K562 (cell line): ENCODE measurements around the gene SAMD14. TPM values are rescaled to one million over a fixed set of nuclear protein-coding genes. Genes with fewer than 3 reads are reported as not detected.

ENCODE experiments used
- ATAC-seq: fragments of 200-7000 bp; cut with Tn5 transposase; 3 replicates; pipeline ENCODE4 v1.9.1; 2020; ENCODE audit warnings: moderate library complexity
- BruUV-seq: library from RNA; stranded (reverse); fragments of 400-500 nt; replicated peaks from 2 replicates; lab custom pipeline; 2021; lab: Mats Ljungman, UMichigan
- CTCF ChIA-PET: fragments of 300-600 bp; formaldehyde crosslinking; extraction: SDS; loops from one replicate; lab custom pipeline; 2021; ENCODE audit warnings: low intra/inter-chr PET ratio; lab: Yijun Ruan, JAX
- POLR2A ChIA-PET: fragments of 300-600, 350-650 bp; sonication (Branson Sonifier 250); formaldehyde crosslinking; extraction: SDS; loops from one replicate; lab custom pipeline; 2021; ENCODE audit warnings: antibody characterized with exemption, inconsistent platforms; lab: Yijun Ruan, JAX
- DNase-seq, 4 experiments: peaks; one replicate each; pipeline versions ENCODE4 v3.0.0 to v3.0.0-alpha.2; 2011 to 2018; ENCODE audit warnings: low spot score in 3 of 4, mixed read lengths in 3 of 4; ENCODE audit errors: extremely low read depth in 1 of 4
- FAIRE-seq: peaks from 2 replicates; lab custom pipeline; 2011; peaks lifted over from hg19 to GRCh38; lab: Jason Lieb, UNC
- H2AFZ ChIP-seq: 2 replicates; pipeline ENCODE4 v1.6.0; 2011; ENCODE audit warnings: low read depth, low read length, control low read depth, inconsistent platforms
- H3K27ac ChIP-seq: fragments of 200-600 bp; 3 replicates; pipeline ENCODE4 v1.8.0; 2011; ENCODE audit warnings: low read depth, mild to moderate bottlenecking, control low read depth, inconsistent platforms, low read length, moderate library complexity, mixed read lengths; ENCODE audit errors: extremely low read depth
- H3K27me3 ChIP-seq, 2 experiments: fragments of 300-600 bp in 1 of 2; 2 replicates in 1 of 2; 3 replicates in 1 of 2; pipeline versions ENCODE4 v1.6.0 to v1.8.0; 2011; ENCODE audit warnings: inconsistent platforms in 2 of 2, low read length in 2 of 2, mild to moderate bottlenecking in 1 of 2, mixed read lengths in 1 of 2, moderate library complexity in 1 of 2; ENCODE audit not compliant: control insufficient read depth in 2 of 2, insufficient read depth in 2 of 2
- H3K36me3 ChIP-seq: fragments of 300-600 bp; 3 replicates; pipeline ENCODE4 v1.8.0; 2011; ENCODE audit warnings: mild to moderate bottlenecking, low read length, inconsistent platforms; ENCODE audit not compliant: control insufficient read depth, insufficient read depth
- H3K4me1 ChIP-seq, 2 experiments: fragments of 200-600 bp in 1 of 2; replicated peaks in 1 of 2; 2 replicates in 1 of 2; 3 replicates in 1 of 2; pipeline versions ENCODE4 v1.5.1 to v1.8.0; 2011; ENCODE audit warnings: inconsistent platforms in 2 of 2, low read length in 2 of 2, mild to moderate bottlenecking in 1 of 2, mixed read lengths in 1 of 2, moderate library complexity in 1 of 2; ENCODE audit not compliant: control insufficient read depth in 2 of 2, insufficient read depth in 2 of 2
- H3K4me2 ChIP-seq: 2 replicates; pipeline ENCODE4 v1.6.1; 2011; ENCODE audit warnings: low read length, control low read depth, inconsistent platforms, mixed read lengths; ENCODE audit not compliant: insufficient read depth
- H3K4me3 ChIP-seq: fragments of 200-600 bp; sonication (generic), shearing (Covaris generic); 2 replicates; pipeline ENCODE4 v1.5.1; 2016; ENCODE audit warnings: control low read depth, inconsistent platforms
- H3K79me2 ChIP-seq: fragments of 200-600 bp; 3 replicates; pipeline ENCODE4 v1.8.0; 2011; ENCODE audit warnings: low read length, inconsistent platforms; ENCODE audit not compliant: control insufficient read depth, insufficient read depth
- H3K9ac ChIP-seq, 2 experiments: 2 replicates each; pipeline versions ENCODE4 v1.6.0 to v1.6.1; 2011; ENCODE audit warnings: low read depth in 2 of 2, low read length in 2 of 2, control low read depth in 1 of 2, inconsistent platforms in 1 of 2, mild to moderate bottlenecking in 1 of 2, mixed read lengths in 1 of 2; ENCODE audit not compliant: insufficient read depth in 1 of 2
- H3K9me1 ChIP-seq: one replicate; pipeline ENCODE4 v1.6.0; 2011; ENCODE audit warnings: inconsistent platforms, mild to moderate bottlenecking, low read length, moderate library complexity; ENCODE audit not compliant: control insufficient read depth, insufficient read depth
- H3K9me3 ChIP-seq: replicated peaks from 2 replicates; pipeline ENCODE4 v1.5.1; 2011; ENCODE audit warnings: low read depth, low read length, inconsistent platforms; ENCODE audit not compliant: control insufficient read depth, insufficient read depth
- H4K20me1 ChIP-seq: replicated peaks from 2 replicates; pipeline ENCODE4 v1.6.1; 2011; ENCODE audit warnings: low read length, inconsistent platforms, mixed read lengths; ENCODE audit not compliant: control insufficient read depth, insufficient read depth
- IFI16 ChIP-seq: fragments of 250-450 bp; sonication (Bioruptor Pico); IDR thresholded peaks from 2 replicates; pipeline ENCODE4 v2.1.2; 2022; ENCODE audit warnings: mild to moderate bottlenecking, inconsistent platforms
- KDM1A ChIP-seq, 2 experiments: fragments of 450-650 bp; IDR thresholded peaks; 2 replicates each; pipeline ENCODE4 v1.6.1; 2016; ENCODE audit warnings: mild to moderate bottlenecking in 2 of 2
- MEF2D ChIP-seq: conservative IDR thresholded peaks from 2 replicates; pipeline ENCODE4 v1.6.1; 2016; ENCODE audit warnings: low read depth, missing genetic modification characterization, missing compliant biosample characterization
- NCOR1 ChIP-seq: fragments of 450-650 bp; IDR thresholded peaks from 2 replicates; pipeline ENCODE4 v1.6.1; 2016; ENCODE audit warnings: mild to moderate bottlenecking, moderate library complexity
- NUFIP1 ChIP-seq: fragments of 450-650 bp; IDR thresholded peaks from 2 replicates; pipeline ENCODE4 v1.6.1; 2018; ENCODE audit not compliant: partially characterized antibody
- PHF8 ChIP-seq: fragments of 200-600 bp; sonication (generic); IDR thresholded peaks from 2 replicates; pipeline ENCODE4 v1.6.1; 2012; ENCODE audit warnings: mixed run types, mild to moderate bottlenecking, inconsistent platforms, low read length, moderate library complexity, borderline replicate concordance
- SIX5 ChIP-seq, 2 experiments: IDR thresholded peaks; 2 replicates each; pipeline ENCODE4 v1.6.1; 2011; ENCODE audit warnings: low read length in 2 of 2, borderline replicate concordance in 1 of 2, low read depth in 1 of 2, mild to moderate bottlenecking in 1 of 2, moderate library complexity in 1 of 2; ENCODE audit not compliant: insufficient read depth in 1 of 2
- SMAD3 ChIP-seq: fragments of 450-650 bp; formaldehyde crosslinking; conservative IDR thresholded peaks from 2 replicates; pipeline ENCODE4 v1.4.0; 2020; ENCODE audit warnings: mild to moderate bottlenecking
- SRSF1 ChIP-seq: fragments of 200-400 bp; formaldehyde crosslinking; IDR thresholded peaks from 2 replicates; pipeline ENCODE4 v1.6.1; 2017; ENCODE audit warnings: mild to moderate bottlenecking, low read depth, low read length, moderate library complexity
- ZNF184 ChIP-seq: sonication (generic); formaldehyde crosslinking; IDR thresholded peaks from 2 replicates; pipeline ENCODE4 v1.5.0; 2020; ENCODE audit warnings: missing genetic modification reagents
- WGBS: fragments of 100-300 bp; shearing (Covaris generic); methylation state at CpG from one replicate; pipeline ENCODE4 v1.1.6; 2016; ENCODE audit warnings: low coverage, mixed read lengths; ENCODE audit not compliant: insufficient coverage; ENCODE audit errors: missing lambda C conversion rate; 5-methylcytosine and 5-hydroxymethylcytosine counted together
- in situ Hi-C: fragments of 300-500 bp; cut with MboI; formaldehyde crosslinking; loops from 4 replicates; pipeline ENCODE4 v1.15.0; 2018; ENCODE audit warnings: inconsistent platforms, mixed read lengths
- intact Hi-C: fragments of 100-400 bp; cut with micrococcal nuclease; formaldehyde crosslinking; loops from 2 replicates; pipeline ENCODE4 v1.14.2; 2022
- polyA plus RNA-seq, 8 experiments: library from polyadenylated mRNA; depleted of rRNA in 4 of 8; stranded (reverse) in 5 of 8; unstranded in 3 of 8; fragments of >200 nt; fragmentation: Nextera tagmentation in 2 of 8; fragmentation: Illumina TruSeq in 1 of 8; extraction: Ambion mirVana in 2 of 8; extraction: Trizol in 1 of 8; gene quantifications; 2 replicates each; pipeline versions ENCODE4 v1.2.1 to v1.2.3, GENCODE V29; 2011 to 2014; ENCODE audit warnings: inconsistent platforms in 1 of 8, missing spikeins in 1 of 8
- total RNA-seq, 7 experiments: library from RNA; depleted of rRNA in 6 of 7; stranded (reverse); fragments of >200 nt in 6 of 7; fragmentation: Illumina TruSeq in 2 of 7; extraction: Trizol in 2 of 7; gene quantifications; 2 replicates each; pipeline versions ENCODE4 v1.2.1 to v1.2.3, GENCODE V29; 2011 to 2021; ENCODE audit warnings: low replicate concordance in 1 of 7
- TF ChIP-seq, protein P1 (sequence below): IDR thresholded peaks from 3 replicates; pipeline ENCODE4 v1.6.1; 2011; ENCODE audit warnings: borderline replicate concordance, mild to moderate bottlenecking; ENCODE audit not compliant: insufficient read length, insufficient read depth
- TF ChIP-seq, protein P2 (sequence below), 2 experiments: fragments of 450-650 bp; IDR thresholded peaks; 2 replicates each; pipeline ENCODE4 v1.6.1; 2016; ENCODE audit warnings: mild to moderate bottlenecking in 2 of 2, borderline replicate concordance in 1 of 2, low read depth in 1 of 2, moderate library complexity in 1 of 2

The SAMD14 gene
- total and polyA plus RNA-seq, 9 of the 15 experiments (the other 6 are each of a cell fraction or from before 2014, with no cell fraction given) = 0.04 to 0.07 TPM; not detected in 7

DNA sequence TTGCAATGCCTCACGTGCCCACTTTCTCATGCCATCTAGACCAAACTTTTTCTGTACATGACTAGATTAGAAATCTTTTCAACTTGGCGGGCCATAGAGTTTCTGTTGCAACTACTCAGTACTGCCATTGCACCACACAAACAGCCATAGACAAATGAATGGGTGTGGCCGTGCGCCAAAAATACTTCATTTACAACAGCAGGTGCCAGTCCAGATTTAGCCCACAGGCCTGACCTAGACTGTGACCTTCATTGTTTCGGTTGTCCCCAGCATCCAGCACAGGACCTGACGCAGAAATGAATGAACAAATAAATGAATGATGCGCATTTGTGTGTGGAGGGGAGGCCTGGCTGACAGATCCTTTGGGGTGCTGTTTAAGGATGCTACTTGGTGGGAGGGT lies 49.1 kb downstream of the SAMD14 start:
- ATAC-seq = no peak
- Histone ChIP-seq H3K4me1 (peaks cover 0 to 18% of the 10 kb centered on the region in 2 experiments; a peak in 1 of 5 replicates), H2AFZ (no peak overlapping the region), H3K9me1 (no peaks in the 10 kb centered on the region), H3K36me3 (no peaks in the 10 kb centered on the region), H3K4me2 (no peak overlapping the region), H3K27ac (no peak overlapping the region), H3K79me2 (no peaks in the 10 kb centered on the region), H3K27me3 (peaks cover 7 to 17% of the 10 kb centered on the region in 2 experiments), H4K20me1 (peaks cover 6% of the 10 kb centered on the region; the same call in 1 of the 2 replicates), H3K4me3 (no peak overlapping the region), H3K9me3 (no peaks in the 10 kb centered on the region), H3K9ac (no peak overlapping the region)
- in situ Hi-C loops (no loop called here), intact Hi-C loops (loop anchor here (10.0 kb wide), 1 partner anchor 196 kb away; no protein-coding TSS in a partner anchor)
- POLR2A ChIA-PET = no interaction called here
- no peak for DNase-seq
- CTCF ChIA-PET = no interaction called here
- WGBS = 18% methylated on average over 7 of the region's 7 CpGs
- BruUV-seq = no TSS peak
- FAIRE-seq = no peak
- TF ChIP-seq SRSF1 (no peak), KDM1A (IDR thresholded peaks at IDR 0.05) (no peak), NCOR1 (no peak), SIX5 (IDR thresholded peaks at IDR 0.05; ENCODE audit: borderline replicate concordance in 1 of 2, insufficient read depth in 1 of 2, low read depth in 1 of 2, low read length in 2 of 2) (no peak), NUFIP1 (no peak), ZNF184 (CRISPR knock-in tag) (no peak), SMAD3 (CRISPR knock-in tag) (no peak), IFI16 (CRISPR knock-in tag) (no peak), PHF8 (no peak), MEF2D (tag) (no peak)
- TF ChIP-seq, protein P1, sequence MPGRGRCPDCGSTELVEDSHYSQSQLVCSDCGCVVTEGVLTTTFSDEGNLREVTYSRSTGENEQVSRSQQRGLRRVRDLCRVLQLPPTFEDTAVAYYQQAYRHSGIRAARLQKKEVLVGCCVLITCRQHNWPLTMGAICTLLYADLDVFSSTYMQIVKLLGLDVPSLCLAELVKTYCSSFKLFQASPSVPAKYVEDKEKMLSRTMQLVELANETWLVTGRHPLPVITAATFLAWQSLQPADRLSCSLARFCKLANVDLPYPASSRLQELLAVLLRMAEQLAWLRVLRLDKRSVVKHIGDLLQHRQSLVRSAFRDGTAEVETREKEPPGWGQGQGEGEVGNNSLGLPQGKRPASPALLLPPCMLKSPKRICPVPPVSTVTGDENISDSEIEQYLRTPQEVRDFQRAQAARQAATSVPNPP = no peak
- TF ChIP-seq, protein P2, sequence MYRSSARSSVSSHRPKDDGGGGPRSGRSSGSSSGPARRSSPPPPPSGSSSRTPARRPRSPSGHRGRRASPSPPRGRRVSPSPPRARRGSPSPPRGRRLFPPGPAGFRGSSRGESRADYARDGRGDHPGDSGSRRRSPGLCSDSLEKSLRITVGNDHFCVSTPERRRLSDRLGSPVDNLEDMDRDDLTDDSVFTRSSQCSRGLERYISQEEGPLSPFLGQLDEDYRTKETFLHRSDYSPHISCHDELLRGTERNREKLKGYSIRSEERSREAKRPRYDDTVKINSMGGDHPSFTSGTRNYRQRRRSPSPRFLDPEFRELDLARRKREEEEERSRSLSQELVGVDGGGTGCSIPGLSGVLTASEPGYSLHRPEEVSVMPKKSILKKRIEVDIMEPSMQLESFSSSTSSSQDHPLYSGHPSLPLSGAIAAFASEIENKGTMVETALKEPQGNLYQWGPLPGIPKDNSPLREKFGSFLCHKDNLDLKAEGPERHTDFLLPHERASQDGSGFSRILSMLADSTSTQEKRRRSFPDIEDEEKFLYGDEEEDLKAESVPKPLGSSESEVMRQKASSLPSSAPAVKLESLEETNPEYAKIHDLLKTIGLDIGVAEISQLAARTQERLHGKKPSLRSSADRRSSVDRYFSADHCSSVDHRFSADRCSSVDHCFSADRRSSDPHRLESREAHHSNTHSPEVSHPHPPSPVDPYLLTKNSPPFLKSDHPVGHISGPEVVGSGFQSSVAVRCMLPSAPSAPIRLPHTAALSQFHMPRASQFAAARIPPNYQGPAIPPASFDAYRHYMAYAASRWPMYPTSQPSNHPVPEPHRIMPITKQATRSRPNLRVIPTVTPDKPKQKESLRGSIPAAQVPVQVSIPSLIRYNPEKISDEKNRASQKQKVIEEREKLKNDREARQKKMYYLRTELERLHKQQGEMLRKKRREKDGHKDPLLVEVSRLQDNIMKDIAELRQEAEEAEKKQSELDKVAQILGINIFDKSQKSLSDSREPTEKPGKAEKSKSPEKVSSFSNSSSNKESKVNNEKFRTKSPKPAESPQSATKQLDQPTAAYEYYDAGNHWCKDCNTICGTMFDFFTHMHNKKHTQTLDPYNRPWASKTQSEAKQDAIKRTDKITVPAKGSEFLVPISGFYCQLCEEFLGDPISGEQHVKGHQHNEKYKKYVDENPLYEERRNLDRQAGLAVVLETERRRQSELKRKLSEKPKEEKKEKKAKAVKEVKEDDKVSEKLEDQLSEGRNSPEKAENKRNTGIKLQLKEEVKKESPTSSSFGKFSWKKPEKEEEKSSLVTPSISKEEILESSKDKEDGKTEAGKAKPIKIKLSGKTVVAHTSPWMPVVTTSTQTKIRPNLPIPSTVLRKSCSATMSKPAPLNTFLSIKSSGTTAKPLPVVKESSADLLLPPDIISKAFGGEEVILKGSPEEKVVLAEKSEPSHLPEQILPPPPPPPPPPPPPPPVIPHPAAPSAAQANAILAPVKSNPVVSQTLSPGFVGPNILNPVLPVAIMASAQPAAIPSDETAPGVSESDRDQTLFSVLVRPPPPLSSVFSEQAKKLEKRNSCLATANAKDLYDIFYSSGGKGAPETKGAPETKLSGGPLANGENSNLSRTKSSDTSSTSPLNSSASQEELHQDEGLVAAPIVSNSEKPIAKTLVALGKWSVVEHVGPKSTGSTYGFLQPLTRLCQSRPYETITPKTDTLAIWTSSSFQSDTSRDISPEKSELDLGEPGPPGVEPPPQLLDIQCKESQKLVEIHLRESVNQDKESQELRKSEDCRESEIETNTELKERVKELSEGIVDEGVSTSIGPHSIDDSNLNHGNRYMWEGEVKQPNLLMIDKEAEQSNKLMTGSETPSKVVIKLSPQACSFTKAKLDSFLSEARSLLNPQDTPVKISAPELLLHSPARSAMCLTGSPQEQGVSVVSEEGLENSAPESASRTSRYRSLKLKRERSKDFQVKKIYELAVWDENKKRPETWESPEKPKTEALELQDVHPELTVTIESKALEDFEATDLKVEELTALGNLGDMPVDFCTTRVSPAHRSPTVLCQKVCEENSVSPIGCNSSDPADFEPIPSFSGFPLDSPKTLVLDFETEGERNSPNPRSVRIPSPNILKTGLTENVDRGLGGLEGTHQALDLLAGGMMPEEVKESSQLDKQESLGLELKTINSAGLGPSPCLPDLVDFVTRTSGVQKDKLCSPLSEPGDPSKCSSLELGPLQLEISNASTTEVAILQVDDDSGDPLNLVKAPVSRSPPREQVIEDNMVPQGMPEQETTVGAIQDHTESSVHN (IDR thresholded peaks at IDR 0.05; ENCODE audit: borderline replicate concordance in 1 of 2, low read depth in 1 of 2) = no peak
